GM18858 (cell line): ENCODE measurements around the gene STOX2.

Source experiments
- ATAC-seq: cut with Tn5 transposase; IDR thresholded peaks from one replicate; pipeline ENCODE4 v1.9.1; 2021; ENCODE audit not compliant: unreplicated experiment

Gene STOX2

GRCh38 chr4:184067931-184068554, 162.9 kb downstream of the STOX2 start:
- ATAC-seq: no peak
